H1 (cell line): ENCODE data around the gene COQ8B. TPM values are rescaled to one million over a fixed set of nuclear protein-coding genes. Genes with fewer than 3 reads are reported as not detected.

Experiments used
- ATF3 ChIP-seq: IDR thresholded peaks from 2 replicates; pipeline ENCODE4 v1.6.1; 2011; ENCODE audit warnings: low read depth, mild to moderate bottlenecking, low read length; ENCODE audit not compliant: insufficient read depth
- CBX8 ChIP-seq: fragments of 300-800, 300-1000 bp; sonication (generic); IDR thresholded peaks from 2 replicates; pipeline ENCODE4 v1.7.1; 2016; ENCODE audit warnings: low read depth, low read length, borderline replicate concordance
- CEBPB ChIP-seq: IDR thresholded peaks from 2 replicates; pipeline ENCODE4 v1.6.1; 2012; ENCODE audit warnings: low read depth, low read length
- CREB1 ChIP-seq: IDR thresholded peaks from 2 replicates; pipeline ENCODE4 v1.6.1; 2012; ENCODE audit warnings: inconsistent platforms
- E2F6 ChIP-seq: IDR thresholded peaks from 2 replicates; pipeline ENCODE4 v1.6.1; 2012; ENCODE audit warnings: inconsistent platforms
- EGR1 ChIP-seq: IDR thresholded peaks from 2 replicates; pipeline ENCODE4 v1.6.1; 2011; ENCODE audit warnings: low read depth, low read length, borderline replicate concordance
- EP300 ChIP-seq, 2 experiments: IDR thresholded peaks; 1 replicate in 1 of 2; 2 replicates in 1 of 2; pipeline ENCODE4 v1.6.1; 2011 to 2012; ENCODE audit warnings: low read depth in 2 of 2, low read length in 2 of 2, mild to moderate bottlenecking in 2 of 2, borderline replicate concordance in 1 of 2, inconsistent platforms in 1 of 2, moderate library complexity in 1 of 2
- HDAC2 ChIP-seq, 2 experiments: fragments of 300-600 bp in 1 of 2; sonication (generic) in 1 of 2; IDR thresholded peaks; 2 replicates each; pipeline ENCODE4 v1.6.1; 2011 to 2012; ENCODE audit warnings: low read depth in 2 of 2, low read length in 2 of 2, mild to moderate bottlenecking in 2 of 2, moderate library complexity in 2 of 2, borderline replicate concordance in 1 of 2, inconsistent platforms in 1 of 2
- HDAC6 ChIP-seq: IDR thresholded peaks from one replicate; pipeline ENCODE4 v1.7.1; 2012; ENCODE audit warnings: low read depth, mild to moderate bottlenecking, inconsistent platforms, low read length, moderate library complexity
- MAFK ChIP-seq: IDR thresholded peaks from 2 replicates; pipeline ENCODE4 v1.6.1; 2012; ENCODE audit warnings: low read depth, mild to moderate bottlenecking, improper control_type of control experiment, low read length
- MAX ChIP-seq: IDR thresholded peaks from 2 replicates; pipeline ENCODE4 v1.6.1; 2012; ENCODE audit warnings: inconsistent platforms
- POLR2A ChIP-seq, 2 experiments: IDR thresholded peaks; 1 replicate in 1 of 2; 2 replicates in 1 of 2; pipeline ENCODE4 v1.6.1; 2011; ENCODE audit warnings: low read depth in 2 of 2, low read length in 2 of 2, mild to moderate bottlenecking in 2 of 2; ENCODE audit errors: control extremely low read depth in 1 of 2
- RFX5 ChIP-seq: IDR thresholded peaks from 2 replicates; pipeline ENCODE4 v1.6.1; 2011; ENCODE audit warnings: low read depth, low read length, improper control_type of control experiment, borderline replicate concordance
- SAP30 ChIP-seq: fragments of 300-600 bp; sonication (generic); IDR thresholded peaks from 2 replicates; pipeline ENCODE4 v1.7.1; 2012; ENCODE audit warnings: low read length, moderate library complexity, mild to moderate bottlenecking, inconsistent platforms; ENCODE audit not compliant: insufficient read depth, insufficient replicate concordance
- SIN3A ChIP-seq, 2 experiments: IDR thresholded peaks in 1 of 2; conservative IDR thresholded peaks in 1 of 2; 2 replicates each; pipeline ENCODE4 v1.6.1; 2011 to 2012; ENCODE audit warnings: low read length in 2 of 2, improper control_type of control experiment in 1 of 2, low read depth in 1 of 2, mild to moderate bottlenecking in 1 of 2
- SP2 ChIP-seq: IDR thresholded peaks from 2 replicates; pipeline ENCODE4 v1.6.1; 2012; ENCODE audit warnings: mild to moderate bottlenecking, low read length, inconsistent platforms
- SP4 ChIP-seq: IDR thresholded peaks from 2 replicates; pipeline ENCODE4 v1.6.1; 2012; ENCODE audit warnings: low read length, inconsistent platforms
- TAF7 ChIP-seq: optimal IDR thresholded peaks from 2 replicates; pipeline ENCODE3; 2011; ENCODE audit warnings: low read depth, mild to moderate bottlenecking, inconsistent platforms, low read length, moderate library complexity, borderline replicate concordance
- TBP ChIP-seq: IDR thresholded peaks from 2 replicates; pipeline ENCODE4 v1.6.1; 2011; ENCODE audit warnings: low read depth, low read length, improper control_type of control experiment
- TCF12 ChIP-seq: IDR thresholded peaks from 2 replicates; pipeline ENCODE4 v1.6.1; 2011; ENCODE audit warnings: low read depth, mild to moderate bottlenecking, low read length
- USF2 ChIP-seq: IDR thresholded peaks from 2 replicates; pipeline ENCODE4 v1.6.1; 2011; ENCODE audit warnings: low read length, improper control_type of control experiment
- polyA plus RNA-seq, 7 experiments: library from polyadenylated mRNA; depleted of rRNA in 3 of 7; stranded (reverse) in 5 of 7; unstranded in 2 of 7; fragments of >200 nt in 5 of 7; fragments of 200-250 nt in 2 of 7; gene quantifications; 1 replicate in 5 of 7; 2 replicates in 1 of 7; 4 replicates in 1 of 7; pipeline versions ENCODE4 v1.2.1 to v1.2.3, GENCODE V29; 2011 to 2013; ENCODE audit warnings: missing spikeins in 2 of 7, mixed read lengths in 2 of 7
- total RNA-seq: library from RNA; stranded (reverse); fragmentation: NEBNext Ultra II Directional; extraction: Animal tissue kit (Norgen Biotek cat#: 25700); gene quantifications from 2 replicates; pipeline ENCODE4 v1.2.1, GENCODE V29; 2021

Gene COQ8B
- total and polyA plus RNA-seq, 2 of the 8 experiments (the other 6 are each of a cell fraction or from before 2014, with no cell fraction given) = 41.7 to 46.1 TPM

- TF ChIP-seq USF2 = peak; percentile 98
- peak; percentile 88 for TF ChIP-seq ATF3
- no peak for TF ChIP-seq CBX8
- TF ChIP-seq HDAC2 (IDR thresholded peaks at IDR 0.05; ENCODE audit: borderline replicate concordance in 1 of 2, low read depth in 2 of 2, low read length in 2 of 2) = no peak
- peak; percentile 98 for TF ChIP-seq MAX
- peak; percentile 74 for TF ChIP-seq TBP
- TF ChIP-seq E2F6 = peak; percentile 98
- no peak for TF ChIP-seq MAFK
- peak; percentile 79 for TF ChIP-seq CREB1
- peak in 1 of 2 experiments; percentile 26; a peak in 2 of 4 replicates for TF ChIP-seq SIN3A (conservative IDR thresholded peaks at IDR 0.05 in 1 of 2, IDR thresholded peaks at IDR 0.05 in 1 of 2; ENCODE audit: low read depth in 1 of 2, low read length in 2 of 2)
- TF ChIP-seq TAF7 = peak; percentile 52
- TF ChIP-seq POLR2A (IDR thresholded peaks at IDR 0.05; ENCODE audit: control extremely low read depth in 1 of 2, low read depth in 2 of 2, low read length in 2 of 2) = peak in 1 of 2 experiments; percentile 63; a peak in 1 of 3 replicates
- no peak for TF ChIP-seq HDAC6
- TF ChIP-seq TCF12 = 0 out of 2 replicates have a peak, but pooled peaks have one; percentile 52
- peak; percentile 89 for TF ChIP-seq RFX5
- peak; percentile 93; the same call in 1 of the 2 replicates for TF ChIP-seq SP4
- no peak for TF ChIP-seq CEBPB
- TF ChIP-seq EGR1 = no peak
- 0 out of 3 replicates have a peak, but pooled peaks of 1 of the 2 experiments have one; percentile 60 for TF ChIP-seq EP300 (IDR thresholded peaks at IDR 0.05; ENCODE audit: borderline replicate concordance in 1 of 2, low read depth in 2 of 2, low read length in 2 of 2)
- peak; percentile 53 for TF ChIP-seq SP2
- TF ChIP-seq SAP30 = no peak
These were observed 33.6 kb upstream of the COQ8B start, which contains the start of gene ACTMAP (continued) for GRCh38 chr19:40750058-40750873.
